H1 (cell line): Measurements from ENCODE around the gene SLC22A15. TPM values are rescaled to one million over a fixed set of nuclear protein-coding genes. Genes with fewer than 3 reads are reported as not detected.

Experiments used
- CTCF ChIA-PET: fragments of 300-600 bp; sonication (Branson Sonifier 250); formaldehyde crosslinking; loops from one replicate; lab custom pipeline; 2021; ENCODE audit not compliant: partially characterized antibody; lab: Charles Lee
- POLR2A ChIA-PET: fragments of 300-600 bp; sonication (Branson Sonifier 250); formaldehyde crosslinking; loops from one replicate; lab custom pipeline; 2021; ENCODE audit warnings: inconsistent platforms; ENCODE audit not compliant: partially characterized antibody; lab: Charles Lee
- DNase-seq, 2 experiments: peaks; one replicate each; pipeline versions ENCODE4 v3.0.0 to v3.0.0-alpha.2; 2010 to 2022; ENCODE audit warnings: low spot score in 2 of 2, low read depth in 1 of 2, mixed read lengths in 1 of 2
- FAIRE-seq: peaks from 2 replicates; lab custom pipeline; 2011; peaks lifted over from hg19 to GRCh38; lab: Jason Lieb, UNC
- H2AFZ ChIP-seq: 2 replicates; pipeline ENCODE4 v1.8.1; 2012; ENCODE audit warnings: low read length, inconsistent platforms
- H2AK5ac ChIP-seq: 2 replicates; pipeline ENCODE4 v1.6.1; 2013; ENCODE audit warnings: low read depth, low read length
- H2BK120ac ChIP-seq: replicated peaks from 2 replicates; pipeline ENCODE3; 2013; ENCODE audit warnings: low read depth, low read length, inconsistent platforms
- H2BK12ac ChIP-seq: 2 replicates; pipeline ENCODE4 v1.6.1; 2013; ENCODE audit warnings: low read depth, low read length
- H2BK15ac ChIP-seq: 2 replicates; pipeline ENCODE4 v1.6.1; 2013; ENCODE audit warnings: low read length
- H2BK20ac ChIP-seq: 2 replicates; pipeline ENCODE4 v1.6.1; 2013; ENCODE audit warnings: low read length
- H2BK5ac ChIP-seq: 2 replicates; pipeline ENCODE4 v1.6.1; 2013; ENCODE audit warnings: low read depth, low read length
- H3K14ac ChIP-seq: 2 replicates; pipeline ENCODE4 v1.6.1; 2013; ENCODE audit warnings: inconsistent platforms; ENCODE audit not compliant: insufficient read length
- H3K18ac ChIP-seq: 2 replicates; pipeline ENCODE4 v1.6.1; 2013; ENCODE audit warnings: low read length; ENCODE audit errors: extremely low read depth
- H3K23ac ChIP-seq: 2 replicates; pipeline ENCODE4 v1.6.1; 2013; ENCODE audit warnings: inconsistent platforms; ENCODE audit not compliant: insufficient read length
- H3K23me2 ChIP-seq: 2 replicates; pipeline ENCODE4 v1.6.1; 2013; ENCODE audit warnings: low read depth, low read length
- H3K27ac ChIP-seq: 2 replicates; pipeline ENCODE4 v1.6.1; 2011; ENCODE audit warnings: low read depth, low read length, inconsistent platforms
- H3K27me3 ChIP-seq, 4 experiments: replicated peaks in 1 of 4; 1 replicate in 1 of 4; 2 replicates in 3 of 4; pipeline versions ENCODE4 v1.6.1 to v1.8.1; 2011 to 2013; ENCODE audit warnings: low read length in 3 of 4, mild to moderate bottlenecking in 3 of 4, inconsistent platforms in 2 of 4, mixed read lengths in 2 of 4, moderate library complexity in 1 of 4; ENCODE audit not compliant: control insufficient read depth in 3 of 4, insufficient read depth in 3 of 4; ENCODE audit errors: extremely low read depth in 1 of 4
- H3K36me3 ChIP-seq, 4 experiments: 2 replicates each; pipeline versions ENCODE4 v1.6.1 to v1.8.1; 2011 to 2013; ENCODE audit warnings: mild to moderate bottlenecking in 4 of 4, low read length in 3 of 4, moderate library complexity in 2 of 4, control low read depth in 1 of 4, inconsistent platforms in 1 of 4; ENCODE audit not compliant: insufficient read depth in 4 of 4, control insufficient read depth in 2 of 4
- H3K4ac ChIP-seq: replicated peaks from 2 replicates; pipeline ENCODE3; 2013; ENCODE audit warnings: low read length, low read depth, mixed read lengths, inconsistent platforms; ENCODE audit not compliant: insufficient read length
- H3K4me1 ChIP-seq, 4 experiments: replicated peaks in 1 of 4; 1 replicate in 1 of 4; 2 replicates in 3 of 4; pipeline versions ENCODE4 v1.6.1 to v1.8.1; 2011 to 2013; ENCODE audit warnings: low read length in 3 of 4, inconsistent platforms in 2 of 4, mixed read lengths in 1 of 4; ENCODE audit not compliant: insufficient read depth in 4 of 4, control insufficient read depth in 3 of 4
- H3K4me2 ChIP-seq, 2 experiments: 2 replicates each; pipeline versions ENCODE4 v1.6.1 to v1.8.1; 2011 to 2013; ENCODE audit warnings: low read depth in 2 of 2, low read length in 2 of 2, control low read depth in 1 of 2, inconsistent platforms in 1 of 2, mild to moderate bottlenecking in 1 of 2; ENCODE audit not compliant: insufficient read depth in 1 of 2
- H3K4me3 ChIP-seq, 4 experiments: fragments of 200-600, 300-600 bp in 1 of 4; sonication (generic), shearing (Covaris generic), sonication (Bioruptor Twin) in 1 of 4; 2 replicates each; pipeline versions ENCODE4 v1.5.1 to v1.8.1; 2011 to 2016; ENCODE audit warnings: low read length in 4 of 4, low read depth in 3 of 4, control low read depth in 2 of 4, inconsistent platforms in 2 of 4, mild to moderate bottlenecking in 2 of 4, mixed read lengths in 1 of 4, moderate library complexity in 1 of 4; ENCODE audit not compliant: insufficient read depth in 2 of 4; ENCODE audit errors: extremely low read depth in 1 of 4
- H3K56ac ChIP-seq: replicated peaks from 2 replicates; pipeline ENCODE3; 2013; ENCODE audit warnings: low read depth, mild to moderate bottlenecking, mixed read lengths, low read length, inconsistent platforms; ENCODE audit not compliant: insufficient read length
- H3K79me1 ChIP-seq: 2 replicates; pipeline ENCODE4 v1.6.1; 2013; ENCODE audit warnings: low read depth, low read length, control low read depth
- H3K79me2 ChIP-seq, 2 experiments: 2 replicates each; pipeline versions ENCODE4 v1.6.1 to v1.8.1; 2012 to 2013; ENCODE audit warnings: low read length in 2 of 2, mild to moderate bottlenecking in 2 of 2, inconsistent platforms in 1 of 2; ENCODE audit not compliant: insufficient read depth in 2 of 2, control insufficient read depth in 1 of 2
- H3K9ac ChIP-seq, 4 experiments: replicated peaks in 1 of 4; 1 replicate in 1 of 4; 2 replicates in 3 of 4; pipeline versions ENCODE4 v1.6.1 to v1.8.1; 2011 to 2013; ENCODE audit warnings: low read depth in 3 of 4, low read length in 3 of 4, control low read depth in 2 of 4, mild to moderate bottlenecking in 2 of 4, moderate library complexity in 2 of 4, inconsistent platforms in 1 of 4; ENCODE audit errors: extremely low read depth in 1 of 4
- H3K9me3 ChIP-seq, 2 experiments: 2 replicates each; pipeline versions ENCODE4 v1.6.1 to v1.8.1; 2012 to 2013; ENCODE audit warnings: mild to moderate bottlenecking in 2 of 2, moderate library complexity in 2 of 2, control low read depth in 1 of 2, inconsistent platforms in 1 of 2, low read depth in 1 of 2, low read length in 1 of 2, mixed read lengths in 1 of 2; ENCODE audit not compliant: insufficient read depth in 2 of 2
- H4K20me1 ChIP-seq, 2 experiments: replicated peaks in 1 of 2; 2 replicates each; pipeline versions ENCODE3 to v1.8.1; 2011 to 2013; ENCODE audit warnings: inconsistent platforms in 2 of 2, low read length in 2 of 2, mild to moderate bottlenecking in 1 of 2; ENCODE audit not compliant: insufficient read depth in 2 of 2, control insufficient read depth in 1 of 2
- H4K5ac ChIP-seq: 2 replicates; pipeline ENCODE4 v1.6.1; 2013; ENCODE audit warnings: low read length, low read depth, mixed read lengths, inconsistent platforms; ENCODE audit not compliant: insufficient read length
- H4K8ac ChIP-seq: 2 replicates; pipeline ENCODE4 v1.8.0; 2013; ENCODE audit warnings: mild to moderate bottlenecking, moderate library complexity, low read length, inconsistent platforms; ENCODE audit not compliant: insufficient read depth; ENCODE audit errors: extremely low read depth
- H4K91ac ChIP-seq: replicated peaks from 2 replicates; pipeline ENCODE3; 2013; ENCODE audit warnings: low read length, mixed read lengths, inconsistent platforms; ENCODE audit not compliant: insufficient read length
- E2F6 ChIP-seq: IDR thresholded peaks from 2 replicates; pipeline ENCODE4 v1.6.1; 2012; ENCODE audit warnings: inconsistent platforms
- EZH2 ChIP-seq: fragments of 200-600 bp; sonication (generic); IDR thresholded peaks from 2 replicates; pipeline ENCODE4 v1.7.1; 2012; ENCODE audit warnings: low read depth, mild to moderate bottlenecking, moderate library complexity, low read length, inconsistent platforms; ENCODE audit not compliant: severe bottlenecking
- FOSL1 ChIP-seq: IDR thresholded peaks from 2 replicates; pipeline ENCODE4 v1.6.1; 2011; ENCODE audit warnings: mild to moderate bottlenecking, low read depth, low read length, moderate library complexity; ENCODE audit not compliant: insufficient read depth
- GTF2F1 ChIP-seq: IDR thresholded peaks from 2 replicates; pipeline ENCODE4 v1.6.1; 2012; ENCODE audit warnings: low read depth, low read length, improper control_type of control experiment, borderline replicate concordance
- KDM4A ChIP-seq: IDR thresholded peaks from one replicate; pipeline ENCODE4 v1.7.1; 2012; ENCODE audit warnings: low read depth, mild to moderate bottlenecking, moderate library complexity, low read length, inconsistent platforms; ENCODE audit not compliant: severe bottlenecking
- POU5F1 ChIP-seq: IDR thresholded peaks from 2 replicates; pipeline ENCODE4 v1.6.1; 2011; ENCODE audit warnings: low read depth, mild to moderate bottlenecking, low read length, moderate library complexity
- TAF7 ChIP-seq: optimal IDR thresholded peaks from 2 replicates; pipeline ENCODE3; 2011; ENCODE audit warnings: low read depth, mild to moderate bottlenecking, inconsistent platforms, low read length, moderate library complexity, borderline replicate concordance
- TEAD4 ChIP-seq: IDR thresholded peaks from 2 replicates; pipeline ENCODE4 v1.6.1; 2012; ENCODE audit warnings: low read depth, low read length, inconsistent platforms, mixed read lengths
- YY1 ChIP-seq: IDR thresholded peaks from 2 replicates; pipeline ENCODE4 v1.6.1; 2011; ENCODE audit warnings: low read depth, mild to moderate bottlenecking, low read length
- ZNF274 ChIP-seq: IDR thresholded peaks from 2 replicates; pipeline ENCODE4 v1.7.0; 2012; ENCODE audit warnings: low read length, borderline replicate concordance; ENCODE audit errors: extremely low read depth
- WGBS, 2 experiments: shearing (Covaris generic) in 1 of 2; methylation state at CpG; one replicate each; pipeline versions ENCODE4 v1.1.6 to v1.1.7; 2013 to 2015; ENCODE audit warnings: low lambda C conversion rate in 2 of 2, mixed read lengths in 2 of 2, inconsistent platforms in 1 of 2, low coverage in 1 of 2, missing lambda C conversion rate in 1 of 2; ENCODE audit not compliant: insufficient replicate concordance in 2 of 2, insufficient coverage in 1 of 2, insufficient read length in 1 of 2; ENCODE audit errors: extremely low coverage in 1 of 2, missing lambda C conversion rate in 1 of 2; 5-methylcytosine and 5-hydroxymethylcytosine counted together
- polyA plus RNA-seq, 7 experiments: library from polyadenylated mRNA; depleted of rRNA in 3 of 7; stranded (reverse) in 5 of 7; unstranded in 2 of 7; fragments of >200 nt in 5 of 7; fragments of 200-250 nt in 2 of 7; gene quantifications; 1 replicate in 5 of 7; 2 replicates in 1 of 7; 4 replicates in 1 of 7; pipeline versions ENCODE4 v1.2.1 to v1.2.3, GENCODE V29; 2011 to 2013; ENCODE audit warnings: missing spikeins in 2 of 7, mixed read lengths in 2 of 7
- total RNA-seq: library from RNA; stranded (reverse); fragmentation: NEBNext Ultra II Directional; extraction: Animal tissue kit (Norgen Biotek cat#: 25700); gene quantifications from 2 replicates; pipeline ENCODE4 v1.2.1, GENCODE V29; 2021

Gene SLC22A15
- total and polyA plus RNA-seq, 2 of the 8 experiments (the other 6 are each of a cell fraction or from before 2014, with no cell fraction given) = 3.2 to 3.3 TPM

- DNase-seq (no peak), FAIRE-seq (no peak)
- no peak overlapping the region for H3K27ac ChIP-seq
- no peak overlapping the region for H3K4me2 ChIP-seq
- no peaks in the 10 kb centered on the region for H3K4me1 ChIP-seq
- no peak for TF ChIP-seq E2F6
- TF ChIP-seq TEAD4 = no peak
- TF ChIP-seq KDM4A = no peak
- no peak for TF ChIP-seq POU5F1
- no peak for TF ChIP-seq YY1
- no peak for TF ChIP-seq GTF2F1
- no peak for TF ChIP-seq TAF7
- no peak for TF ChIP-seq EZH2
- TF ChIP-seq FOSL1 = no peak
- TF ChIP-seq ZNF274 = no peak
- H2AK5ac ChIP-seq = no peak overlapping the region
- no peak overlapping the region for H3K23ac ChIP-seq
- no peaks in the 10 kb centered on the region for H3K79me2 ChIP-seq
- no peak overlapping the region for H4K5ac ChIP-seq
- H2BK12ac ChIP-seq = no peak overlapping the region
- no peak overlapping the region for H3K14ac ChIP-seq
- WGBS, 2 experiments = 88% methylated on average over 4 of the region's 4 CpGs; no CpG with 5 or more reads in 1 of the 2 experiments
- H3K9ac ChIP-seq = no peak overlapping the region
- no peaks in the 10 kb centered on the region for H3K9me3 ChIP-seq
- no peak overlapping the region for H2BK20ac ChIP-seq
- H4K91ac ChIP-seq = no peak overlapping the region
- no peak overlapping the region for H2BK15ac ChIP-seq
- H2BK120ac ChIP-seq = no peak overlapping the region
- no peak overlapping the region for H2AFZ ChIP-seq
- no peak overlapping the region for H3K4me3 ChIP-seq
- CTCF ChIA-PET = no interaction called here
- H3K18ac ChIP-seq = no peak overlapping the region
- H3K79me1 ChIP-seq = no peaks in the 10 kb centered on the region
- H3K27me3 ChIP-seq = peaks cover 0 to 1% (median 0%) of the 10 kb centered on the region in 4 experiments; a peak in 1 of 7 replicates
- no peaks in the 10 kb centered on the region for H4K20me1 ChIP-seq
- no peak overlapping the region for H4K8ac ChIP-seq
- H3K4ac ChIP-seq = no peak overlapping the region
- POLR2A ChIA-PET = no interaction called here
- H3K56ac ChIP-seq = no peak overlapping the region
- H3K36me3 ChIP-seq = no peaks in the 10 kb centered on the region
- H3K23me2 ChIP-seq = no peaks in the 10 kb centered on the region
- H2BK5ac ChIP-seq = no peak overlapping the region
These were observed 139.4 kb downstream of the SLC22A15 start for GRCh38 chr1:116115476-116116439.
